B cell (primary cell): Measurements from ENCODE around the gene FTL. TPM values are rescaled to one million over a fixed set of nuclear protein-coding genes. Genes with fewer than 3 reads are reported as not detected.

ENCODE experiments used
- ATAC-seq: fragments of 200-7000 bp; cut with Tn5 transposase; one replicate; pipeline ENCODE4 v1.10.0; 2021; ENCODE audit warnings: low read depth, mild to moderate bottlenecking, moderate number of reproducible peaks, moderate library complexity
- CTCF ChIA-PET: fragments of 350-600 bp; sonication (Branson Sonifier 250); formaldehyde crosslinking; loops from one replicate; lab custom pipeline; 2021; ENCODE audit warnings: antibody characterized with exemption, inconsistent platforms; lab: Charles Lee
- POLR2A ChIA-PET: fragments of 350-600 bp; sonication (Branson Sonifier 250); formaldehyde crosslinking; loops from one replicate; lab custom pipeline; 2021; ENCODE audit warnings: antibody characterized with exemption; lab: Charles Lee
- DNase-seq: peaks from one replicate; pipeline ENCODE4 v3.0.0; 2013
- H2AFZ ChIP-seq: 2 replicates; pipeline ENCODE4 v1.6.1; 2012; ENCODE audit warnings: mild to moderate bottlenecking, low read depth, low read length; ENCODE audit not compliant: insufficient read depth, poor library complexity, severe bottlenecking
- H3K27ac ChIP-seq, 2 donors: 1 replicate in 1 of 2; 2 replicates in 1 of 2; pipeline ENCODE4 v1.5.1; 2012 to 2013; ENCODE audit warnings: low read length in 2 of 2, mild to moderate bottlenecking in 2 of 2, moderate library complexity in 1 of 2
- H3K27me3 ChIP-seq, 4 experiments: fragments of 200-600 bp in 1 of 4; sonication (generic) in 1 of 4; replicated peaks in 1 of 4; 1 replicate in 2 of 4; 2 replicates in 2 of 4; pipeline versions ENCODE4 v1.6.1 to v1.7.0; 2013 to 2016; ENCODE audit warnings: low read length in 3 of 4, mild to moderate bottlenecking in 2 of 4, mixed read lengths in 1 of 4, moderate library complexity in 1 of 4; ENCODE audit not compliant: insufficient read depth in 4 of 4, control insufficient read depth in 3 of 4; ENCODE audit errors: control extremely low read depth in 1 of 4
- H3K36me3 ChIP-seq, 2 experiments: replicated peaks in 1 of 2; 1 replicate in 1 of 2; 2 replicates in 1 of 2; pipeline versions ENCODE4 v1.6.1 to v1.7.1; 2013; ENCODE audit warnings: low read length in 1 of 2; ENCODE audit not compliant: insufficient read depth in 2 of 2, control insufficient read depth in 1 of 2; ENCODE audit errors: control extremely low read depth in 1 of 2, extremely low read depth in 1 of 2
- H3K4me1 ChIP-seq, 2 donors: fragments of 200-600 bp in 1 of 2; sonication (generic) in 1 of 2; 1 replicate in 1 of 2; 2 replicates in 1 of 2; pipeline versions ENCODE4 v1.5.1 to v1.6.1; 2013 to 2017; ENCODE audit warnings: low read length in 2 of 2; ENCODE audit not compliant: control insufficient read depth in 2 of 2, insufficient read depth in 2 of 2
- H3K4me2 ChIP-seq: replicated peaks from 2 replicates; pipeline ENCODE3; 2012; ENCODE audit warnings: mild to moderate bottlenecking, low read depth, low read length; ENCODE audit not compliant: poor library complexity, severe bottlenecking
- H3K4me3 ChIP-seq, 5 experiments: fragments of 200-600 bp in 1 of 5; sonication (generic) in 1 of 5; 1 replicate in 3 of 5; 2 replicates in 2 of 5; pipeline versions ENCODE4 v1.5.1 to v1.7.0; 2011 to 2016; ENCODE audit warnings: low read length in 4 of 5, mild to moderate bottlenecking in 4 of 5, low read depth in 2 of 5, control low read depth in 1 of 5, moderate library complexity in 1 of 5; ENCODE audit not compliant: insufficient read depth in 1 of 5; ENCODE audit errors: control extremely low read depth in 1 of 5, extremely low read depth in 1 of 5
- H3K79me2 ChIP-seq: fragments of 200-600 bp; sonication (generic); one replicate; pipeline ENCODE4 v1.6.0; 2016; ENCODE audit warnings: low read length; ENCODE audit not compliant: control insufficient read depth, insufficient read depth
- H3K9ac ChIP-seq: fragments of 200-600 bp; sonication (generic); 2 replicates; pipeline ENCODE4 v1.6.1; 2017; ENCODE audit warnings: mild to moderate bottlenecking, low read length, moderate library complexity
- H3K9me3 ChIP-seq, 3 donors: one replicate each; pipeline versions ENCODE4 v1.6.1 to v1.7.1; 2013; ENCODE audit warnings: low read length in 2 of 3; ENCODE audit not compliant: control insufficient read depth in 2 of 3, insufficient read depth in 1 of 3; ENCODE audit errors: control extremely low read depth in 1 of 3
- H4K20me1 ChIP-seq: 2 replicates; pipeline ENCODE4 v1.6.0; 2012; ENCODE audit warnings: mild to moderate bottlenecking, low read length; ENCODE audit not compliant: insufficient read depth, control insufficient read depth, poor library complexity, severe bottlenecking
- H3K27ac Mint-ChIP-seq: one replicate; pipeline ENCODE4 v1.8.0; 2021; ENCODE audit warnings: mixed read lengths
- H3K27me3 Mint-ChIP-seq: one replicate; pipeline ENCODE4 v1.8.0; 2021; ENCODE audit warnings: mixed read lengths
- H3K4me1 Mint-ChIP-seq: one replicate; pipeline ENCODE4 v1.8.0; 2021; ENCODE audit warnings: mixed read lengths
- H3K4me3 Mint-ChIP-seq: one replicate; pipeline ENCODE4 v1.8.0; 2021; ENCODE audit warnings: mixed read lengths
- H3K9me3 Mint-ChIP-seq: one replicate; pipeline ENCODE4 v1.8.0; 2022; ENCODE audit warnings: mixed read lengths; ENCODE audit not compliant: insufficient read depth
- CTCF ChIP-seq: fragments of 200-600 bp; IDR thresholded peaks from one replicate; pipeline ENCODE4 v1.8.0; 2022; ENCODE audit warnings: antibody characterized with exemption, mild to moderate bottlenecking
- EZH2 ChIP-seq: IDR thresholded peaks from 2 replicates; pipeline ENCODE4 v1.6.1; 2012; ENCODE audit warnings: borderline replicate concordance, low read depth, mild to moderate bottlenecking, moderate library complexity, low read length; ENCODE audit not compliant: insufficient read depth, poor library complexity, severe bottlenecking
- WGBS: methylation state at CpG from one replicate; pipeline ENCODE4 v1.1.5; 2013; ENCODE audit warnings: missing lambda C conversion rate; ENCODE audit not compliant: insufficient coverage; 5-methylcytosine and 5-hydroxymethylcytosine counted together
- intact Hi-C: fragments of 100-400 bp; cut with micrococcal nuclease; formaldehyde crosslinking; loops from one replicate; pipeline ENCODE4 v1.10.0; 2022
- polyA plus RNA-seq: library from polyadenylated mRNA; depleted of rRNA; stranded (reverse); fragments of >200 nt; gene quantifications from 2 replicates; pipeline ENCODE4 v1.2.3, GENCODE V29; 2012
- total RNA-seq, 2 donors: library from RNA; stranded (reverse); fragments of 120-200 nt in 1 of 2; gene quantifications; 1 replicate in 1 of 2; 2 replicates in 1 of 2; pipeline versions ENCODE4 v1.2.3 to v1.2.4, GENCODE V29; 2013 to 2022

FTL gene
- total and polyA plus RNA-seq, 2 donors (not counting 1 experiment from before 2014, with no cell fraction given) = 832 to 937 TPM

DNA sequence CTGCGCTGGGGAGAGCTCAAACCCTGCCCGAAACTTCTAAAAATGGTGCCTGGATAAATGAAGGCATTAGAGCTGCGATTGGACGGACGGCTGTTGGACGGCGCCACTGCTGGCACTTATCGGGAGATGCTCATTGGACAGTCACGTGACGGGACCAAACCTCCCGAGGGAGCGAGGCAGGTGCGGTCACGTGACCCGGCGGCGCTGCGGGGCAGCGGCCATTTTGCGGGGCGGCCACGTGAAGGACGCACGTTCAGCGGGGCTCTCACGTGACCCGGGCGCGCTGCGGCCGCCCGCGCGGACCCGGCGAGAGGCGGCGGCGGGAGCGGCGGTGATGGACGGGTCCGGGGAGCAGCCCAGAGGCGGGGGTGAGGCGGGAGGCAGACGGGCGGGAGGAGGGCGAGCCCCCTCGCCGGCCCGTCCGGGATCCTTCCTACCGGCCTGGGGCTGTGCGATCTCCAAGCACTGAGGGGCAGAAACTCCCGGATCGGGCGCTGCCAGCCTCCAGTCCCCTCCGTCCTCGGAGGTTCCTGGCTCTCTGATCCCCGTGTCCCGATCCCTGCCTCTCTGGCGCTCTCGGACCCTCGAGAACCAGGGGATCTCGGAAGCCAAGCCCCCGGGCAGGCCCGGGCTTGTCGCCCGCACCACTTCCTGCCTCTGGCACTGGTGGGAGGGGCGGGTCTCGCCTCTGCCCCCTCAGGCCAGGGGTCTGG lies 10.4 kb upstream of the FTL start, which contains the start of gene BAX:
TSS of gene BAX (plus strand) at position 281 of the 713 bp plus-strand sequence. CDS start at position 335, 54 bp downstream.
- H3K9me3 Mint-ChIP-seq = no peaks in the 10 kb centered on the region
- Histone ChIP-seq H3K4me3 (peak within 1 kb of the TSS; percentile 47 to 99 (median 87)), H3K27ac (peak within 1 kb of the TSS; percentile 84 to 89), H3K9ac (peak within 1 kb of the TSS; percentile 90), H2AFZ (peak within 1 kb of the TSS; percentile 86), H3K4me1 (peaks cover 6 to 16% of the 10 kb centered on the region in 2 donors), H3K79me2 (peaks cover 23% of the 10 kb centered on the region), H3K27me3 (no peaks in the 10 kb centered on the region), H3K36me3 (peaks cover 1 to 3% of the 10 kb centered on the region in 2 experiments), H3K9me3 (no peaks in the 10 kb centered on the region), H4K20me1 (no peaks in the 10 kb centered on the region), H3K4me2 (peak within 1 kb of the TSS; percentile 94)
- peaks cover 20% of the 10 kb centered on the region for H3K4me1 Mint-ChIP-seq
- no peak for TF ChIP-seq CTCF
- TF ChIP-seq EZH2 = no peak
- H3K4me3 Mint-ChIP-seq = peak within 1 kb of the TSS; percentile 85
- ChIA-PET CTCF (interaction anchor here (0.7 to 2.1 kb wide), 5 partner anchors 11 to 554 kb away, joined by 3 to 14 read pairs (median 4); partner anchors contain the start of gene FTL), POLR2A (interaction anchor here (0.6 to 1.0 kb wide), 10 partner anchors 8 to 705 kb away, joined by 3 to 8 read pairs (median 4); partner anchors contain the start of genes FTL, GYS1, NUCB1 and RUVBL2)
- H3K27me3 Mint-ChIP-seq = no peaks in the 10 kb centered on the region
- intact Hi-C loops = loop anchor here (1.0 to 5.0 kb wide), 5 partner anchors 11 to 317 kb away; partner anchors contain the start of genes DBP, DHDH, FTL and NUCB1
- H3K27ac Mint-ChIP-seq = peak within 1 kb of the TSS; percentile 92
- under 1% methylated on average over 71 of the region's 71 CpGs for WGBS
- peak; percentile 88 for ATAC-seq
- peak; percentile 92 for DNase-seq
